B cell (primary cell): ENCODE results near the gene PPP3CA. TPM values are rescaled to one million over a fixed set of nuclear protein-coding genes. Genes with fewer than 3 reads are reported as not detected.

Source experiments
- ATAC-seq: fragments of 200-7000 bp; cut with Tn5 transposase; one replicate; pipeline ENCODE4 v1.10.0; 2021; ENCODE audit warnings: low read depth, mild to moderate bottlenecking, moderate number of reproducible peaks, moderate library complexity
- CTCF ChIA-PET: fragments of 350-600 bp; sonication (Branson Sonifier 250); formaldehyde crosslinking; loops from one replicate; lab custom pipeline; 2021; ENCODE audit warnings: antibody characterized with exemption, inconsistent platforms; lab: Charles Lee
- POLR2A ChIA-PET: fragments of 350-600 bp; sonication (Branson Sonifier 250); formaldehyde crosslinking; loops from one replicate; lab custom pipeline; 2021; ENCODE audit warnings: antibody characterized with exemption; lab: Charles Lee
- DNase-seq: peaks from one replicate; pipeline ENCODE4 v3.0.0; 2013
- H2AFZ ChIP-seq: 2 replicates; pipeline ENCODE4 v1.6.1; 2012; ENCODE audit warnings: mild to moderate bottlenecking, low read depth, low read length; ENCODE audit not compliant: insufficient read depth, poor library complexity, severe bottlenecking
- H3K27ac ChIP-seq, 2 donors: 1 replicate in 1 of 2; 2 replicates in 1 of 2; pipeline ENCODE4 v1.5.1; 2012 to 2013; ENCODE audit warnings: low read length in 2 of 2, mild to moderate bottlenecking in 2 of 2, moderate library complexity in 1 of 2
- H3K27me3 ChIP-seq, 4 experiments: fragments of 200-600 bp in 1 of 4; sonication (generic) in 1 of 4; replicated peaks in 1 of 4; 1 replicate in 2 of 4; 2 replicates in 2 of 4; pipeline versions ENCODE4 v1.6.1 to v1.7.0; 2013 to 2016; ENCODE audit warnings: low read length in 3 of 4, mild to moderate bottlenecking in 2 of 4, mixed read lengths in 1 of 4, moderate library complexity in 1 of 4; ENCODE audit not compliant: insufficient read depth in 4 of 4, control insufficient read depth in 3 of 4; ENCODE audit errors: control extremely low read depth in 1 of 4
- H3K36me3 ChIP-seq, 2 experiments: replicated peaks in 1 of 2; 1 replicate in 1 of 2; 2 replicates in 1 of 2; pipeline versions ENCODE4 v1.6.1 to v1.7.1; 2013; ENCODE audit warnings: low read length in 1 of 2; ENCODE audit not compliant: insufficient read depth in 2 of 2, control insufficient read depth in 1 of 2; ENCODE audit errors: control extremely low read depth in 1 of 2, extremely low read depth in 1 of 2
- H3K4me1 ChIP-seq, 2 donors: fragments of 200-600 bp in 1 of 2; sonication (generic) in 1 of 2; 1 replicate in 1 of 2; 2 replicates in 1 of 2; pipeline versions ENCODE4 v1.5.1 to v1.6.1; 2013 to 2017; ENCODE audit warnings: low read length in 2 of 2; ENCODE audit not compliant: control insufficient read depth in 2 of 2, insufficient read depth in 2 of 2
- H3K4me2 ChIP-seq: replicated peaks from 2 replicates; pipeline ENCODE3; 2012; ENCODE audit warnings: mild to moderate bottlenecking, low read depth, low read length; ENCODE audit not compliant: poor library complexity, severe bottlenecking
- H3K4me3 ChIP-seq, 5 experiments: fragments of 200-600 bp in 1 of 5; sonication (generic) in 1 of 5; 1 replicate in 3 of 5; 2 replicates in 2 of 5; pipeline versions ENCODE4 v1.5.1 to v1.7.0; 2011 to 2016; ENCODE audit warnings: low read length in 4 of 5, mild to moderate bottlenecking in 4 of 5, low read depth in 2 of 5, control low read depth in 1 of 5, moderate library complexity in 1 of 5; ENCODE audit not compliant: insufficient read depth in 1 of 5; ENCODE audit errors: control extremely low read depth in 1 of 5, extremely low read depth in 1 of 5
- H3K79me2 ChIP-seq: fragments of 200-600 bp; sonication (generic); one replicate; pipeline ENCODE4 v1.6.0; 2016; ENCODE audit warnings: low read length; ENCODE audit not compliant: control insufficient read depth, insufficient read depth
- H3K9ac ChIP-seq: fragments of 200-600 bp; sonication (generic); 2 replicates; pipeline ENCODE4 v1.6.1; 2017; ENCODE audit warnings: mild to moderate bottlenecking, low read length, moderate library complexity
- H3K9me3 ChIP-seq, 3 donors: one replicate each; pipeline versions ENCODE4 v1.6.1 to v1.7.1; 2013; ENCODE audit warnings: low read length in 2 of 3; ENCODE audit not compliant: control insufficient read depth in 2 of 3, insufficient read depth in 1 of 3; ENCODE audit errors: control extremely low read depth in 1 of 3
- H4K20me1 ChIP-seq: 2 replicates; pipeline ENCODE4 v1.6.0; 2012; ENCODE audit warnings: mild to moderate bottlenecking, low read length; ENCODE audit not compliant: insufficient read depth, control insufficient read depth, poor library complexity, severe bottlenecking
- H3K27ac Mint-ChIP-seq: one replicate; pipeline ENCODE4 v1.8.0; 2021; ENCODE audit warnings: mixed read lengths
- H3K27me3 Mint-ChIP-seq: one replicate; pipeline ENCODE4 v1.8.0; 2021; ENCODE audit warnings: mixed read lengths
- H3K4me1 Mint-ChIP-seq: one replicate; pipeline ENCODE4 v1.8.0; 2021; ENCODE audit warnings: mixed read lengths
- H3K4me3 Mint-ChIP-seq: one replicate; pipeline ENCODE4 v1.8.0; 2021; ENCODE audit warnings: mixed read lengths
- H3K9me3 Mint-ChIP-seq: one replicate; pipeline ENCODE4 v1.8.0; 2022; ENCODE audit warnings: mixed read lengths; ENCODE audit not compliant: insufficient read depth
- EZH2 ChIP-seq: IDR thresholded peaks from 2 replicates; pipeline ENCODE4 v1.6.1; 2012; ENCODE audit warnings: borderline replicate concordance, low read depth, mild to moderate bottlenecking, moderate library complexity, low read length; ENCODE audit not compliant: insufficient read depth, poor library complexity, severe bottlenecking
- WGBS: methylation state at CpG from one replicate; pipeline ENCODE4 v1.1.5; 2013; ENCODE audit warnings: missing lambda C conversion rate; ENCODE audit not compliant: insufficient coverage; 5-methylcytosine and 5-hydroxymethylcytosine counted together
- intact Hi-C: fragments of 100-400 bp; cut with micrococcal nuclease; formaldehyde crosslinking; loops from one replicate; pipeline ENCODE4 v1.10.0; 2022
- polyA plus RNA-seq: library from polyadenylated mRNA; depleted of rRNA; stranded (reverse); fragments of >200 nt; gene quantifications from 2 replicates; pipeline ENCODE4 v1.2.3, GENCODE V29; 2012
- total RNA-seq, 2 donors: library from RNA; stranded (reverse); fragments of 120-200 nt in 1 of 2; gene quantifications; 1 replicate in 1 of 2; 2 replicates in 1 of 2; pipeline versions ENCODE4 v1.2.3 to v1.2.4, GENCODE V29; 2013 to 2022
- TF ChIP-seq, protein P1 (sequence below): fragments of 200-600 bp; IDR thresholded peaks from one replicate; pipeline ENCODE4 v1.8.0; 2022; ENCODE audit warnings: antibody characterized with exemption, mild to moderate bottlenecking

Gene PPP3CA
- total and polyA plus RNA-seq, 2 donors (not counting 1 experiment from before 2014, with no cell fraction given): 14.3 to 85.1 TPM

DNA sequence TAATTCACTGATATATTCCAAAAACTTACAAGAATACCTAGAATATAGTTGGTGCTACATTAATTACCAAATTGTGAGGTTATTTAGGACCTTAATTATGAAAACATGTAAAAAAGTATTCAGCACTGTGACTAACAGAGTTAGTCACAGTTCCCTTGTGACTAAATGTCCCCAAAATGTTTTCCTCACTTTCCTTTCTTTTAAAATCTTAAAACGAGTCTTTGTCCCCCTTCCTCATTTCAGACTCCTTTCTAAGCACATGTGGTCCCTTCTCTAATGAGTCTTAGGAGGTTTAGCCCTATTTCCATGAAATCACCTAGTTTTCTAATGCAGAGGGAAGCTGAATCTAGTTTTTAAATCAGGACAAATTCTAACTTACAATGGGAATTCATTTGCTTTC is 175.0 kb downstream of the PPP3CA start:
- H2AFZ ChIP-seq: no peak overlapping the region
- H3K4me1 Mint-ChIP-seq: peaks cover 45% of the 10 kb centered on the region
- no CpG with 5 or more reads among the region's 1 CpG for WGBS
- no peaks in the 10 kb centered on the region for H3K27me3 ChIP-seq
- intact Hi-C loops: no loop called here
- H3K27ac ChIP-seq: no peak overlapping the region
- TF ChIP-seq, protein P1, sequence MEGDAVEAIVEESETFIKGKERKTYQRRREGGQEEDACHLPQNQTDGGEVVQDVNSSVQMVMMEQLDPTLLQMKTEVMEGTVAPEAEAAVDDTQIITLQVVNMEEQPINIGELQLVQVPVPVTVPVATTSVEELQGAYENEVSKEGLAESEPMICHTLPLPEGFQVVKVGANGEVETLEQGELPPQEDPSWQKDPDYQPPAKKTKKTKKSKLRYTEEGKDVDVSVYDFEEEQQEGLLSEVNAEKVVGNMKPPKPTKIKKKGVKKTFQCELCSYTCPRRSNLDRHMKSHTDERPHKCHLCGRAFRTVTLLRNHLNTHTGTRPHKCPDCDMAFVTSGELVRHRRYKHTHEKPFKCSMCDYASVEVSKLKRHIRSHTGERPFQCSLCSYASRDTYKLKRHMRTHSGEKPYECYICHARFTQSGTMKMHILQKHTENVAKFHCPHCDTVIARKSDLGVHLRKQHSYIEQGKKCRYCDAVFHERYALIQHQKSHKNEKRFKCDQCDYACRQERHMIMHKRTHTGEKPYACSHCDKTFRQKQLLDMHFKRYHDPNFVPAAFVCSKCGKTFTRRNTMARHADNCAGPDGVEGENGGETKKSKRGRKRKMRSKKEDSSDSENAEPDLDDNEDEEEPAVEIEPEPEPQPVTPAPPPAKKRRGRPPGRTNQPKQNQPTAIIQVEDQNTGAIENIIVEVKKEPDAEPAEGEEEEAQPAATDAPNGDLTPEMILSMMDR: no peak
- TF ChIP-seq EZH2: no peak
- ChIA-PET CTCF (interaction anchor here (7.8 kb wide), 1 partner anchor 560 kb away, joined by 82 read pairs; no protein-coding TSS in a partner anchor), POLR2A (no interaction called here)
- peaks cover 81% of the 10 kb centered on the region for H3K79me2 ChIP-seq
- no peak overlapping the region for H3K9ac ChIP-seq
- no peak overlapping the region for H3K27ac Mint-ChIP-seq
- peaks cover 7 to 18% of the 10 kb centered on the region in 2 donors for H3K4me1 ChIP-seq
- no peaks in the 10 kb centered on the region for H3K27me3 Mint-ChIP-seq
- peaks cover 45% of the 10 kb centered on the region for H4K20me1 ChIP-seq
- H3K9me3 Mint-ChIP-seq: no peaks in the 10 kb centered on the region
- H3K4me3 ChIP-seq: no peak overlapping the region
- ATAC-seq (no peak), DNase-seq (no peak)
- peaks cover 0 to 9% of the 10 kb centered on the region in 2 experiments for H3K36me3 ChIP-seq
- no peaks in the 10 kb centered on the region for H3K9me3 ChIP-seq
- no peak overlapping the region for H3K4me3 Mint-ChIP-seq
- no peak overlapping the region for H3K4me2 ChIP-seq

DNA sequence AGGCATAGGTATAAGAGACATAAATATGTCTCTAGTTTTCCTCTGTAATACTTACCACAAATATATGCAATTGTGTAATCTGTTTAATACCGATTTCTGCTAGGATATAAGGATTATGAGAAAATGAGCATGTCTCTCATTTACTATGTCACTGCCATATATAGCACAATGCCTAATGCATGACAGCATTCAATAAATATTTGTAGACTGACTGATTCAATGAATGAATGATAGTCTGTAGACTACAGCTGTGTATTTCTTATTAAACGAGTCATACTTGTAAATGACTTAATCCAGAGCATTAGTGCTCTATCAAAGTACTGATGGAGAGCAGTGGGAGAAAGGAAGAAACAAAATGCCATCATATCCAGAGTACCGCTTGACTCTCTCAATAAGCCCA is 175.6 kb downstream of the PPP3CA start:
- Mint-ChIP-seq H3K9me3 (no peaks in the 10 kb centered on the region), H3K27ac (no peak overlapping the region), H3K27me3 (no peaks in the 10 kb centered on the region), H3K4me1 (peaks cover 40% of the 10 kb centered on the region), H3K4me3 (no peak overlapping the region)
- H3K36me3 ChIP-seq: peaks cover 0 to 9% of the 10 kb centered on the region in 2 experiments
- H2AFZ ChIP-seq: no peak overlapping the region
- CTCF ChIA-PET: interaction anchor here (0.6 to 7.8 kb wide), 6 partner anchors 14 to 1091 kb away, joined by 3 to 82 read pairs (median 4); no protein-coding TSS in a partner anchor
- TF ChIP-seq, protein P1: no peak
- TF ChIP-seq EZH2: no peak
- H3K4me1 ChIP-seq: peaks cover 7 to 18% of the 10 kb centered on the region in 2 donors
- ATAC-seq (no peak), DNase-seq (no peak)
- no peak overlapping the region for H3K27ac ChIP-seq
- H3K9ac ChIP-seq: no peak overlapping the region
- H4K20me1 ChIP-seq: peaks cover 46% of the 10 kb centered on the region
- WGBS: no CpG with 5 or more reads among the region's 3 CpGs
- POLR2A ChIA-PET: no interaction called here
- H3K27me3 ChIP-seq: no peaks in the 10 kb centered on the region
- H3K4me2 ChIP-seq: no peak overlapping the region
- intact Hi-C loops: no loop called here
- H3K79me2 ChIP-seq: peaks cover 79% of the 10 kb centered on the region
- H3K9me3 ChIP-seq: no peaks in the 10 kb centered on the region
- H3K4me3 ChIP-seq: no peak overlapping the region
